Left renal cortex interstitium (tissue), 4 donors: ENCODE data around the gene CHMP2A. TPM values are rescaled to one million over a fixed set of nuclear protein-coding genes. Genes with fewer than 3 reads are reported as not detected.
"Not testable (repeated sequence)": the region's sequence is repeated elsewhere in the genome, so short reads cannot be mapped to it uniquely, and the experiment has no call there.

ENCODE experiments used
- DNase-seq, 4 donors: peaks; one replicate each; pipeline ENCODE4 v3.0.0-alpha.2; 2013; ENCODE audit warnings: low read depth in 4 of 4, low spot score in 2 of 4, missing footprints in 1 of 4
- polyA plus RNA-seq, 4 donors: library from polyadenylated mRNA; unstranded; fragments of 120-200 nt; gene quantifications; one replicate each; pipeline ENCODE4 v1.2.1, GENCODE V29; 2013; ENCODE audit not compliant: insufficient read length in 4 of 4

CHMP2A gene
- polyA plus RNA-seq, 4 donors: 118 to 132 (median 126) TPM

DNA sequence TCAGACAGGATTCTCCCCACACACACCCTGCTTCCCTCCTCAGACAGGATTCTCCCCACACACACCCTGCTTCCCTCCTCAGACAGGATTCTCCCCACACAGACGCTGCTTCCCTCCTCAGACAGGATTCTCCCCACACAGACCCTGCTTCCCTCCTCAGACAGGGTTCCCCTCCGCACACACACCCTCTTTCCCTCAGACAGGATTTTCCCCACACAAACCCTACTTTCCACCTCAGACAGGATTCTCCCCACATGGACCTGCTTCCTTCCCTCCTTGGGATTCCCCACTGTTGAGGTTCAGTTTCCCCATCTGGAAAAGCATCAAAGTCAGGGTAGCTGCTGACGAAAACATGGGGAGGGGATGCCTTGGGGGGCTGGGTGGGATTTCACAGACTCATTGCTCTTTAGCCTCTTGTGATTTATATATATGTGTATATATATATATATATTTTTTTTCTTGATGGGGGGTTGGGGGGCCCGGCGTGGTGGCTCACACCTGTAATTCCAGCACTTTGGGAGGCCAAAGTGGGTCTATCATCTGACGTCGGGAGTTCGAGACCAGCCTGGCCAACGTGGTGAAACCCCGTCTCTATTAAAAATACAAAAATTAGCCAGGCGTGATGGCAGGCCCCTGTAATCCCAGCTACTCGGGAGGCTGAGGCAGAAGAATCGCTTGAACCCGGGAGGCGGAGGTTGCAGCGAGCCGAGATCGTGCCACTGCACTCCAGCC, 12.1 kb downstream of the CHMP2A start:
- DNase-seq: not testable (repeated sequence)

DNA sequence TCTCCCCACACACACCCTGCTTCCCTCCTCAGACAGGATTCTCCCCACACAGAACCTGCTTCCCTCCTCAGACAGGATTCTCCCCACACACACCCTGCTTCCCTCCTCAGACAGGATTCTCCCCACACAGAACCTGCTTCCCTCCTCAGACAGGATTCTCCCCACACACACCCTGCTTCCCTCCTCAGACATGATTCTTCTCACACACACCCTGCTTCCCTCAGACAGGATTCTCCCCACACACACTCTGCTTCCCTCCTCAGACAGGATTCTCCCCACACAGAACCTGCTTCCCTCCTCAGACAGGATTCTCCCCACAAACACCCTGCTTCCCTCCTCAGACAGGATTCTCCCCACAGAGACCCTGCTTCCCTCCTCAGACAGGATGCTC, 15.7 kb downstream of the CHMP2A start:
- not testable (repeated sequence) for DNase-seq

- DNase-seq: peak in 1 of 4 donors; percentile 71
Measured at GRCh38 chr19:58538257-58539168, 16.4 kb downstream of the CHMP2A start.

DNA sequence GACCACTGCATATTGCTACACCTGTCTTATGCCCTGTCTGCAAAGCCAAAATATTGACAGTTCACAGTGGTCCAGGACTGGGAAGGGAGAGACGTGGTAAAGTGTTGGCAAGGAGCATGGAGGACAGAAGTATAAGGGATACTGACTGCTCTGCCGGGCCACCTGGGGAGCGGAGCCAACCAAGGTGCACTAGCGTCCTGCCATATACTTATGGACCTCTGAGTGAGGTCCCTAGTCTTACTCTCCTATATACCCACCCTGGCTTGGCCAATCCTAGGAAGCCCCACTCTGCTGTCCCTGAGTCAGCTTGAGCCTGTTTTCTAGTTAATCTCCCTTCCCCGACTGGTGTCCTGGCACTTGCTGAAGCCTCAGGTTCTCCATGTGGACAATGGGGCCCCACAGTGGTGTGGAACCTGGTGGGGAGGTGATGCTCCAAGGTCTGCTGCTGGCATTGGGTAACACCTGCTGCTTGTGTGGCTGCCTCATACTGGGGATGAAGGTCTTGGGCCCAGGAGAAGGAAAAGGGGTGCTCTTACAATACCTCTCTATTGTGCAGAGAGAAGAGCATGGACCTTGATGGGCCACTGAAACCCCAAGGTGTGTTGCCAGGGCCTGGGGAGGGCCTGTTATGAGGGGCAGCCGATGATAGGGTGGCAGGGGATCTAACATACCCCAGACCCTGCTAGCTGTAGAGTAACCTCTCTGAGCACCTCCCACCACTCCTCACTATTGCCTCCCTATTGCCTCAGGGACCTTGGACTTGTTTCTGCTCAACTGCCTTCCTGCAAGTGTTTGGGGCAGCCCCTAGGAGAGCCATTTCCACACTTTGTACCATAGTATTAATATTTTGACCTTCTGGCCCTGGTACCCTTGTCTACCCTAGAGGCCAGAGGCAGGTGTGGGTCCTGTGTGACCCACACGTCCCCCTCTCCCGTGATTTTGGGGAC, 17.8 kb downstream of the CHMP2A start:
- DNase-seq: no peak

DNA sequence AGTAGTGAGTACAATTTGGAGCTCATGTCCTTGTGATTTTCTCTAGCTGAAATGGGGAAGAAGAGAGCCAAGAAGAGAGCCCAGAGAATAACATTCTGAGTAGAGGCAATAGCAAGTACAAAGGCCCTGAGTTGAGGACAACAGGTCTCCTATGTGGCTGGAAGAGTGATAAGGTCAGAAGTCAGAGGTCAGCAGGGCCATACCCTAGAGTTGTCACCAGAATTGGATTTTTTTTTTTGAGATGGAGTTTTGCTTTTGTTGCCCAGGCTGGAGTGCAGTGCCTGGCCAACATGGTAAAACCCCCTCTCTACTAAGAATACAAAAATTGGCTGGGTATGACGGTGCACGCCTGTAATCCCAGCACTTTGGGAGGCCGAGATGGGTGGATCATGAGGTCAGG, 19.0 kb downstream of the CHMP2A start:
- no peak for DNase-seq

DNA sequence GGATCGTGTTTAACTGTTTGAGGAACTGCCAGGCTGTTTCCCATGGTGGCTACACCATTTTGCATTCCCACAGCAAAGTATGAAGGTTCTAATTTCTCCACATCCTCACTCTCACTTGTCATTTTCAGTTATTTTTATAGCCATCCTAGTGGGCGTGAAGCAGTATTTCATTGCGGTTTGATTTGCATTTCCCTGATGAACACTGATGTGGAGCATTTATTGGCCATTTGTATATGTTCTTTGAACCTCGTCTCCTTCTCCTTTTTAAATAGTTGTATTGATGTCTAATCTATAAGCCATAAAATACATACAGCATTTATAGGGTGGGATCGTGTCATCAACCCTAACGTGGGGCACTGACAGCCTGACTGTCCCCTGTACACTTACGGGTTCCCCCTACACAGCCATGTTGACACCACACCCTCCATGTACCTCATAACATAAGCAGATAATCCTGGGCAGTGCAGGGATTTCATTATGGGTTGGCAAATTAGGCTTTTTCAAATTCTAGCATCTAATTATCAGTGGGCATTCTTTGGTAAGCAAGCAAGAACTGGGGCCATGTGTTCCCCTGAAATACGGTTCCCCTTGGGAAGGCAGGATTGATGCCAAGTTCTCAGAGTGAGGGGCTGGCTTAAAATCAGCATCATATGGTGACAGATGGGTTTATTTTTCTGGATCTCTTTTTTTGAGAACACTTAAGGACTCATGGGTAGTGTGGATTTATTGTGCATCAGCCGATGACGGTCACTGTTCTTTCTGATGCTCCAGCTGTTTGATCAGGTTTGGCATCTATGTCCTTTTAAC, 23.7 kb downstream of the CHMP2A start:
- no peak for DNase-seq

DNA sequence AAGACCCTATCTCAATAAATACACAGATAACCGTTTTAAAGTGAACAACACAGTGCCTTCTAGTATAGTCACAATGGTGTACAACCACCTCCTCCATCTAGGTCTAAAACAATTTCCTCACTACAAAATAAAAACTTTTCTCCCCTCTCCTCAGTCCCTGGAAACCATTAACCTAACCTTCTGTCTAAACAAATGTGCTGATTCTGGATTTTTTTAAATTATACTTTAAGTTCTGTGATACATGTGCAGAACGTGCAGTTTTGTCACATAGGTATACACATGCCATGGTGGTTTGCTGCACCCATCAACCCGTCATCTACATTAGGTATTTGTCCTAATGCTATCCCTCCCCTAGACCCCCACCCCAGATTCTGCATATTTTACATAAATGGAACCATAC, 25.5 kb downstream of the CHMP2A start:
- DNase-seq: no peak

DNA sequence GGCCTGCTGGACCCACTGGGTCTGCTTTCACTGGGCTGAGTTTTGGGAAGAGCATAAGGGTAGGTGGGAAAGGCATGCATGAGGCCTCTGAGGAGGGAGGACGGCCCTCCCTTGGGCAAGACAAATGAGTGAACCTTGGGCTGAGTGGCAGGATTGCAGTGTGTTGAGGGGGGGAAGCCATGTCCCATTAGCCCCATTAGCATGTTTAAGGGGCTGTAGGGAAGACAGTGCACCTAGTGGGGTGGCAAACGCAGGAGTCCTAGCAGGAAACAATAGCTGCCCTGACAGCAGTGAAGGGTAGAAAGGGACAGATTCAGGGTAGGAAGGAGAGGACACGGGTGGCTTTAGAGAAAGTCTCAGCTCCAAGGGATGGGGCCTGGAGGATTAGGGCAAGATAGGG, 32.2 kb downstream of the CHMP2A start:
- DNase-seq: no peak

GRCh38 chr19:58521651-58522050, 33.3 kb downstream of the CHMP2A start:
- no peak for DNase-seq

- no peak for DNase-seq
Measured at GRCh38 chr19:58520257-58520599, 34.7 kb downstream of the CHMP2A start.

DNA sequence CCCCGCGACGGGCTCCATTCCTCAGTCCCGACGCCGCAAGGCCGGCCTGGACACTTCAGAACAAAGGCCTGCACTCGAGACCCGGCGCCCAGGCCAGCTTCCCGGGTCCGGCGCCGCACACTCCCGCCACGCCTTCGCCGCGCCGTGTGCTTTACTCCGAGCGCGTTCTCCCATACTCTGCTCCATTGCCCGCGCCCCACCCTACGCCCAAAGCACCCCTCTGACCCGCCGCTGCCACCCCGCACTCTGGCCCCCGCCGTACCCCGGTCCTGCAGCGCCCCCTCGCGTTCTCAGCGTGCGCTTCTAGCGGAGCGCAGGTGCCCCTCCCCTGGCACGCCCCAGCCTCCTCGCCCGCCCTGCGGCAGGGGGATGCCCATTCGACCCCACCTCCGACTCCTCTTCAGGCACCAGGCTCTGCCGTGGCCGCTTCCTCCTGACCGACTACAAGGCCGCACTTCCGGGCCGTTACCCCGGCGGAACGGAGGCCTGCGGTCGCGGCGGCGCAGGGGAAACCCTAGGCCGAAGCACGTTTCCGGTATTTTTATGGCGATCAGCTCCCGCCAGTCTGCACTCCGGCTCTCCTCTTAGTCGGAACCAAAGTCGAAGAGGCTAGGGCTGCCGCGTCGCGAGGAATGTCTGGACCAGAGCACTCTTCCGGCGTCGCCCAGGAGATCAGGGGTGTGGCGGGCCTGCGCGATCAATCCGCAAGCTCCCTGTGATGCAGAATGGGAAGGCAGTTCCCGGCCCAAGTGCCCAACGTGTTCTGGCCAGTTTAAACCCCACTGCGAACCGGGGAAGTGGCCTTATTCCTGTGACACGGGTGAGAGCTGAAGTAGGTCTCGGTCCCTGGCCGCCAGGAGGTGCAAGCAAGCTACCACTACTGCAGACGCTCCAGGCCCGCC, 35.3 kb downstream of the CHMP2A start, which contains the start of gene ZBTB45:
Gene ZBTB45, minus strand, starts transcription at position 456 of the 902 bp plus-strand sequence. CDS start 2,137 bp downstream, outside the sequence.
- DNase-seq: peak; percentile 77 to 92 (median 89)

- DNase-seq: peak; percentile 55 to 63 (median 60)
Measured at GRCh38 chr19:58519087-58519354, 35.9 kb downstream of the CHMP2A start.

DNA sequence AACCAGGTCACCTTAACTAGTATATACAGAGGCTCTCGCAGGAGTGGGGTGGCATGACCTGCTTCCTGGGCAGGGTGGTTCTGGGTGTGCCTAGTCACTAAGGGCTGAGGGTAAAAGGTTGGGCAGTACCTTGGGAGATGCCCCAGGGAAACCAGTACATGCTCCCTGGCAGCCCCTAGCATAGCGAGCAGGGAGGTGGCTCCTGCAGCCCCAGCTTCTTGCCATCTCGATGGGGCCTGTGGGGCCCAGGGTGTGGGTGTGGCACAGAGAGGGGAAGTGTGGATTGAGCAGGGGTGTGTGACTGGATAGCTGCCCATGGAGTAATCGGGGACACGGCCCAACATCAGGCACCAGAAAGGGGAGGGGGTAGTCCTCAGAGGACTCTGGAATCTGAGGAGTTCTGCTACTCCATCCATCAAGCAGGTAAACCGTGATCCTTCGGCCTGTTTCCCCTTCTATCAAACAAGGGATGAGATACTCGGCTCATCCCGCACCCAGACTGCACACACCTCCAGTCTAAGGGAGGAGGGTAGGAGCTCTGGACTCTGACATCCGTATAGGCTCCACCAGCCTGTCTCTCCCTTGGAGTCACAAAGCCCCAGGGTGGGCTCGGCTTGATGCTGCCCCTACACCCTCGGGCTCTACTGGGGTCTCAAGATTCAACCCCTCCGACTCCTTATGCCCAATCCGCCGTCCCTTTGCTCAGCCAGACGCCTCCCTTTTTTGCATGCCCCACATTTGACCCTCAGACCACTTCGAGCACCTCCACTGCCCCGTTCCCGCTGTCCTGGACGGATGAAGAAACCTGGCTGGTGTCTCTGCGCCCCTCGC, 36.4 kb downstream of the CHMP2A start:
- no peak for DNase-seq

GRCh38 chr19:58516964-58517833, 37.7 kb downstream of the CHMP2A start:
- DNase-seq: no peak

GRCh38 chr19:58516246-58516836, 38.6 kb downstream of the CHMP2A start:
- no peak for DNase-seq

DNA sequence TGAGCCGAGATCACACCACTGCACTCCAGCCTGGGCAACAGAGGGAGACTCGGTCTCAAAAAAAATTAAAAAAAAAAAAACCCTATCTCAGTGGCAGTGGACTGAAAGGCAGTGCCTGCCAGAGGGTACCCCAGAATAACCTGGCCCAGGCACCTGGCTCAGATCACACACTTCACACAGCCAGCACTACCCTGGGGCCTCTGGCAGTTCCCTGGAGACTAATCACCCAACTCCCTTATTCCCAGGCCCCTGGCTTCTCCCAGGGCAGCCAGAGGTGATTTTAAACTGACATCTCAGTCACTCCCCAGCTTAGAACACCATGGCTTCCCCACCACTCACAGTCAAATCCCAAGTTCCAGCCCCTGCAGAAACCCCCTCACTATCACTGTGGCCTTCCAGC, 39.6 kb downstream of the CHMP2A start:
- no peak for DNase-seq

DNA sequence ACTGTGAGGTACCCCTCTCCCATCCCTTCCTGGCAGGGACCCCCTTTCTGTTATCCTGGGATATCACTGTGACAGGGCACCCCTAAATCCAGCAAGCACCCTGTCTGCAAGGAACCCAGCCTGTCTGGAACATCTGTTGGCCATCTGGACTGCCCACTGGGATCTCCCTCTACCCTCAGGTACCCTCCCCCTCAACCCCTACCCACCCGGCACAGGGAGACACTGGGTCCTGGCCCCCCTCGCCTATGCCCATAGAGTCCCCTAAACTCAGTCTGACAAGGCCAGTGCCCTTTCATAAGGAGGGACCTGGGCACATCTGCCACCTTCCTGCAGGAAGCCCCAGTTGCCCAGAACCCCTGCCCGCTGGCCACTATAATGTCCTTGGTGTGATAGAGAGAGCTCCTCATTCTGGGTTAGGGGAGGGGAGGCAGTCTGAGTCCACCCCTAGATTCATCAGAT, 40.3 kb downstream of the CHMP2A start:
- DNase-seq: no peak
